ENCODE results near the gene SYN1.

GRCh38 chrX:47539860-47540259 lies 79.8 kb downstream of the SYN1 start:
- TF ChIP-seq JUND (IDR thresholded peaks at IDR 0.05) (no peak), MAX (IDR thresholded peaks at IDR 0.05) (no peak), CTCF (IDR thresholded peaks at IDR 0.05; ENCODE audit: low read depth, low read length, missing input control) (no peak), GABPA (IDR thresholded peaks at IDR 0.05 in 1 of 2, conservative IDR thresholded peaks at IDR 0.05 in 1 of 2) (no peak), REST (IDR thresholded peaks at IDR 0.05) (no peak), TAF1 (conservative IDR thresholded peaks at IDR 0.05) (no peak), YY1 (IDR thresholded peaks at IDR 0.05) (no peak), ZBTB33 (IDR thresholded peaks at IDR 0.05) (no peak), RAD21 (IDR thresholded peaks at IDR 0.05) (no peak), SP1 (IDR thresholded peaks at IDR 0.05) (no peak), HNF4A (conservative IDR thresholded peaks at IDR 0.05) (no peak), FOXA1 (IDR thresholded peaks at IDR 0.05) (no peak)
